NCI-H2171 treated with DMSO at 0.1 percent for 48 hours (cell line): ENCODE results near the gene TCFL5.

Source experiments
- DNase-seq: peaks from one replicate; lab custom pipeline; 2025; lab: John Stamatoyannopoulos, UW

TCFL5 gene

GRCh38 chr20:62879275-62880146 lies 17.9 kb upstream of the TCFL5 start:
- DNase-seq = no peak

DNA sequence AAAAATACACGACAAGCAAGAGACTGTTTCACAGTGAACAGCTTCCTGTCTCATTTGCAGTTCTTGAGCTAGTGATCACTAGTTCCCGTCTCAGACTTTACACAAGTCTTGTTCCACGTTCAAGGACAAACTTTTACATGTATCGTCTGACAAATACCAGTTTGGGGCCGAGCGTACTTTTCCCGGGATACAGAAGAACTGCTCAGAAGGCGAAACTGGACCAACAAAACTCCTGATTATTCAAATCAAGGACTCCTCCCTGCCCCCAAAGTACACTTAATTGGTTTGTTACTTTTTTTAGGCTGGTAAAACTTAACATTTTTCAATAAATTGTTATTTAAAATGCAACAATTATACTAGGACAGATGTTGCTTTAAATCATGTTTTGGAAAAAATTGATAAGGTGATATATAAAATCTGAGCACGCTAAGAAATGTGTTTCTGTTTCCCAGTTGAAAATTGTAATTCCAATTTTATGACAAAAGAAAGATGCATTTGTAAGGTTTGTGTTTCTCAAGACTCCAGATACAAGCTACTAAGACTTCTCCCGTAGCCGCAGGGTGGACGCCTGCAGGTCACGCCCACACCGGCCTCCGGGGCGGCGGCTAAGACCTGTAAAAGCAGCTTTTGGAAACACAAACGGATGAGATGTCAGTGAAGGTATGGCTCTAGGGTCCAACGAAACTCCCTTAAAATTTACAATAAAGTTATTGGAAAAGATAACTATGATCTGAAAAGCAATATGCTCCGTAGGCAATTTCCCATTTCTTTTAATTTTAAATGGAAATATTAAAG lies 16.8 kb upstream of the TCFL5 start:
- DNase-seq = no peak

GRCh38 chr20:62876902-62877816 lies 15.5 kb upstream of the TCFL5 start:
- no peak for DNase-seq

- no peak for DNase-seq
These were observed 14.9 kb upstream of the TCFL5 start for GRCh38 chr20:62876501-62876901.

DNA sequence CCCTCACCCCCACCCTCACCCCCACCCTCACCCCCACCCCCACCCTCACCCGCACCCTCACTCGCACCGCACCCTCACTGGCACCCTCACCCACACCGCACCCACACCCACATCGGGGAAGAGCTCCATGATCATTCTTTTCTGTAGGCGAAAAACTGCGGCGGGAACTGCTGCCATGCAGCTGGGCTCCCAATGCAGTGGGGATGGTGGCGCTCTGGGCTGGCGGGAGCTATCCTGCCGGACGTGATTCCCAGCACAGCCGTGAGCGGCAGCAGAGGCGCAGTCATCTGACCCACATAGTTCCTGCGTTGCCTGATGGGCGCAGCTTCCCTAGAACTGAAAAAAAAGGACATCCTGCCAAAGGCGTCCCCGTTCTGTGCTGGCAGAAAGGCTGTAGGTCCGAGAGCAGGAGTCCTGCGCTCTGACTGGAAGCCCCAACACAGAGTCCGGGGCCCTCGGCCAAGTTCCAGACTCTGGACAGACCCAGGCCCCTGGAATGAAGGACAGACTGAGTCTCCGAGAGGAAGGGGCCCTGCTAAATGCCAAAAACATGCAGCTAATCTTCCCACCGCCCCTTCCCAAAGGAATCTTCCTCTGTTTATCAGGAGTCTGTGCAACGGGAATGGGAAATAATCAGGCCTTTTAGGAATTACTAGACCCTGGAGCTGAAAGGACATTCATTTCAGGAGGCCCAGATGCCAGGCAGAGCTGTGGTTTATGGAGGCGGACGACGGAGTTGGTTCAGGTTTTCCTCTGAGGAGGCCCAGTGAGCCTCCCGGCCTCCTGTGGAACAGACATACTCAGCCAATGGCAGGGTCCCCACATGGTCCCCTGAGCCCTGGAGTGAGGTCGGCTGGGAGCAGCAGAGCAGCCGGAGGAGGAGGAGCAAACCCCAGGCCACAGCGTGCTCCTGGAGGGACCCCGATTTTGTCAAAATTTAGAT lies 14.1 kb upstream of the TCFL5 start:
- peak; percentile 94 for DNase-seq

DNA sequence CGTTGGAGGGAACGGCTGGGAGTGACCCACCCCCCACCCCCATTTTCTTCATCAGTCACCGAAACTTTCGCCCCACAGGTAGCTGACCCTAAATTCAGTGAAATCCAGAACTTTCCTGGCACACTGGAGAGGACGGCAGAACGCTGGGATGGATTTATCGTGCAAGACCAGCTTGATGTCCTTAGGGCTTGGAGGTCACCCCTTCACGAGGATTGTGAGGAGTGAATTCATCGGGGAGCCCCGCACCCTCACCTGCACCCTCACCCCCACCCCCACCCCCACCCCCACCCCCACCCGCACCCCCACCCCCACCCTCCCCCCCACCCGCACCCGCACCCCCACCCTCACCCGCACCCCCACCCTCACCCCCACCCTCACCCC lies 13.3 kb upstream of the TCFL5 start:
- no peak for DNase-seq

DNA sequence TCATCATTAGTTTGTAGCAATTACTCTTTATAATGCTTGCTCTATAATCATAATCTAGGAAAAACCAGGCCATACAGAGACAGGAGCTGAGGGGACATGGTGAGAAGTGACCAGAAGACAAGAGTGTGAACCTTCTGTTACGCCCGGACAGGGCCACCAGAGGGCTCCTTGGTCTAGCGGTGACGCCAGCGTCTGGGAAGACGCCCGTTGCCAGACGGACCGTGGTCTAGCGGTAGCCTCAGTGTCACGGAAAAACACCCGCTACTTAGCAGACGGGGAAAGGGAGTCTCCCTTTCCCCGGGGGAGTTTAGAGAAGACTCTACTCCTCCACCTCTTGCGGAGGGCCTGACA lies 12.0 kb upstream of the TCFL5 start:
- DNase-seq = peak; percentile 40

DNA sequence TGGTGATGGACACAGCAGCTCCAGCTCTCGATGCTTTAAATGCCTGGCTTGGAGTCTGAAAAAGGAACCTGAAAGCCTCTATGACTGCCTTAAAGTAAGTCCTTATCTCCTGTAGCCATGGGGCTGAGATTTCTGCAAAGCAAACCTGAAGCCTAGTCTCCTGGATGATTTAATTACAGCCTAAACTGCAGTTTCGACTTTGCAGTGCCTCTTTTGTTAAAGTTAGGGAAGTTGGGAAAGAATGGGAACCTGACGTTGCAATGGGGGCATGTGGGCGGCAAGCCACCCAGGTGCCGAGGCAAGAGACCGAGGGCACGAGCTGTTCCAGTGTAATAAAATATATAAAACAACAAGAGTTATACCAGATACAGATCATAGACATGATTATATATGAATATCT lies 11.7 kb upstream of the TCFL5 start:
- DNase-seq = peak; percentile 40

DNA sequence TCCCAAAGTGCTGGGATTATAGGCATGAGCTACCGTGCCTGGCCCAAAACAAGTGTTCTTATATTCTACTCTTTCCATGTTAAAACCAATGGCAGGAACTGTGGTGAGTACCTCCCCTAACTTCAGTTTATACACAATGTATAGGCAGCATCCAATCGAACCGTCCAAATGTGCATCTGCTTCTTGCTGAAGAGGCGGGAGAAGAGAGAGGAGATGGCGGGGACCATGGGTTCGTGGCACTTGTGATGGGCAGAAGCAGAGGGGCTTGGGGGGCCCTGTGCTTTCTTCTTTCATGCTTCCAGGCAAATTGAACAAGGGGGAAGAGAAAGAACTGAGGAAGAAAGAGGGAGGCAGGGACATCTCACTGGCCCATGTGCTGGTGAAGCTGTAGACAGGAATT lies 11.2 kb upstream of the TCFL5 start:
- no peak for DNase-seq

DNA sequence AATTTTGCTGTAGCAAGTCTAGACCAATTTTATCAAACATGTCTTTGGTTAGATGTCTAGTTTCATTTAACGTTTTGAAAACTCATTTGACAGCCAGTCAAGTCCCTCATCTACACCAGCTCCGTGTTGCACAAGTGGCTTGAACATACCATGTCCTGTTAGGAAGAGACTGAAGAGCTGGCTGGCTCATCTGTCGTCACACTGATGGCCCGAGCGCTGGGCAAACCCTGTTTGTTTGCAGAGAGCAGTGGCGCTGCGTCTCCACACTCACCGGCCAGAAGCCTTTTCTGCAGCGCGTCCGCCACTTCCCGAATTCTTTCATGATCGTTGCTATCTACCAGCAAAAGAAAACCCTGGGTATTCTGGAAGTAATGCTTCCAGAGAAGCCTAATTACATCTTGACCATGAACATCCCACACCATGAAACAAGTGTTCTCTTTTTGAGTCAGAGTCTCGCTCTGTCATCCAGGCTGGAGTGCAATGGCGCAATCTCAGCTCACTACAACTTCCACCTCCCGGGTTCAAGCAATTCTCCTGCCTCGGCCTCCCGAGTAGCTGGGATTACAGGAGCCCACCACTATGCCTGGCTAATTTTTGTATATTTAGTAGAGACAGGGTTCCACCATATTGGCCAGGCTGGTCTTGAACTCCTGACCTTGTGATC lies 10.7 kb upstream of the TCFL5 start:
- no peak for DNase-seq

GRCh38 chr20:62864207-62864606 lies 2.6 kb upstream of the TCFL5 start:
- no peak for DNase-seq

GRCh38 chr20:62860924-62861691 lies 514 bp downstream of the TCFL5 start:
- peak; percentile 24 for DNase-seq

GRCh38 chr20:62860391-62860923 lies 1.2 kb downstream of the TCFL5 start:
- peak; percentile 36 for DNase-seq

DNA sequence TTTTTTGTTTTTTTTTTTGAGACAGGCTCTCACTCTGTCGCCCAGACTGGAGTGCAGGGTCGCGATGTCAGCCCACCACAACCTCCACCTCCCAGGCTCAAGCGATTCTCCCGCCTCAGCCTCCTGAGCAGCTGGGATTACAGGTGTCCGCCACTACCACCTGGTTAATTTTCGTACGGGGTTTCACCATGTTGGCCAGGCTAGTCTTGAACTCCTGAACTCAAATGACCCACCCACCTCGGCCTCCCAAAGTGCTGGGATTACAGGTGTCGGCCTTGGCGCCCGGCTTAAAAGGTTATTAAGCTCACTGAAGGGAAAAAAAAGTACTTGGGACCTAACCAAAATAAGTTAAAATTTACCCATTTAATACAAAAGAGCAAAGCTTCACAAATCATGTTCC lies 1.9 kb downstream of the TCFL5 start:
- no peak for DNase-seq

DNA sequence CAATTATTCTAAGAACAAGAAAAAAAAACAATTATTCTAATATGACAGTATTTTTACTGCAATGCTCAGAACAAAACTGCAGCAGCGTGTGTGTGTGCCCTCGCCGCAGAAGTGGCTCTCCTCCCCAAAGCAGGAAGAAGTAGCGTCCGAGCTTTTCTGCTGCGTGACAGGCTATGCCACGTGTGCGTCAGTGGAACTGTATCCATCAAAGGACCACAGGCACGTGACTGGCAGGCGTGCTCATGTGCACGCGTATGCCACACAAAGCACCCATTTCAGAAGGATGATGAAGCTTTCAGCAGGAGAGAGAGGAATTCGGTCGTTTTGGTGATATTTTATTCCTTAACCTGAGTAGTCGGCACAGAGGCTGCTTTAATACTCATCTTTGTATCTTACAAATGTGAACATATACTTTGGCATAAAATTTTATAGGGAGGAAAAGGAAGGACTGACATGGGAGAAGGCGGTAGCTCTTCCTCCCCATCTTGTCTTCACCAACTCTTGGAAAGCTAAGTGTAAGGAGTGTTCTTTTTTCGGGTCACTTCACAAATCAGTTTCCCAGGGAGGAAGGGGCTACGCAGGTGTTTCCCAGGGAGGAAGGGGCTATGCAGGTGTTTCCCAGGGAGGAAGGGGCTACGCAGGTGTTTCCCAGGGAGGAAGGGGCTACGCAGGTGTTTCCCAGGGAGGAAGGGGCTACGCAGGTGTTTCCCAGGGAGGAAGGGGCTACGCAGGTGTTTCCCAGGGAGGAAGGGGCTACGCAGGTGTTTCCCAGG lies 3.4 kb downstream of the TCFL5 start:
- no peak for DNase-seq

DNA sequence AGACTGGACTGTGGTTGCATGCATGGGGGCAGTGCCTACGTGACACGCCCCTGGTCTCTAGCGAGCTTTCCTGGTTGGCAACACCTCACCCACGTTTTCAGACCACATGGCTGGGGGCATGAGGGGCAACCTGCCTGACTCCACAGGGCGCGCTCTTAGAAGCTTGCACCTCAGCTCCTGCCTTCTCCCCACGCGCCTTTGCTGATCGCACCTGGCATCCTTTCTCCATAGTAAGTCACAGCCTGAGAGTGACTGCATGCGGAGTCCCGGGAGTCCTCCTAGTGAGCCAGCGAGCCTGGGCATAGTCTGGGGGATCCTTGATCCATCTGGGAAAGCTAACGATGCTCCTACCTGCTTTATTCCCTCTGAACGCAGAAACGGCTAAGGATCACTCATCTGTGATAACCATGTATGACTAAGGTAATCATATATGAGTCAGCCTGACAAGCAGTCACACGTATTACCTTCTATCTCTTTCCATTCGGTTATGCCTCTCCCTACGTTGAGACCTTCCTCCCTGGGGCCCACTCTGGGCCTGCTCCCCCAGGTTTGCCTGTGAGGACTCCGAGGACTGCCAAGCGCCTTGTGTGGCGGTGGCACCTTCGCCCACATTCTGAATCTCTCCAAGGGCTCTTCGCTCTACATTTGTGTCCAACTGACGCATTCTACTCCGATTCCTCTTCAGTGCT lies 4.5 kb downstream of the TCFL5 start:
- DNase-seq = peak; percentile 76

DNA sequence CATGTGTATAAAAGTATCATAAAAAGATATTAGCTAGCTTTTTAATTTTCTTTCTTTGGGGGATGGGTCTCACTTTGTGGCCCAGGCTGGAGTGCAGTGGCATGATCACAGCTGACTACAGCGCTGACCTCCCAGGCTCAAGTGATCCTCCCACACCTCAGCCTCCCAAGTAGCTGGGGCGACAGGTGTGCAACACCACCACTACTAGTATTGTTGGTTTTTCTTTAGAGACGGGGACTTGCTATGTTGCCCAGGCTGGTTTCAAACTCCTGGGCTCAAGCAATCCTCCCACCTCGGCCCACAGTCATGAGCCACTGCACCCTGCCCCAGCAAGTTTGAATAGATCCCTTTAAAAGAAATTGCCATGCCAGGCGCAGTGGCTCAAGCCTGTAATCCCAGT lies 6.5 kb downstream of the TCFL5 start:
- no peak for DNase-seq

GRCh38 chr20:62854121-62854520 lies 7.5 kb downstream of the TCFL5 start:
- DNase-seq = no peak
